HEK293 (cell line): ENCODE results near the gene CHD2.

Experiments
- ELK4 ChIP-seq: IDR thresholded peaks from 2 replicates; pipeline ENCODE4 v1.6.1; 2011; ENCODE audit warnings: mild to moderate bottlenecking, low read depth, low read length, borderline replicate concordance
- HOXA7 ChIP-seq: sonication (generic); formaldehyde crosslinking; IDR thresholded peaks from 2 replicates; pipeline ENCODE4 v1.8.1; 2022; ENCODE audit warnings: missing genetic modification reagents, borderline replicate concordance
- YY1 ChIP-seq: fragments of 450-650 bp; formaldehyde crosslinking; IDR thresholded peaks from 2 replicates; pipeline ENCODE4 v1.5.1; 2018; ENCODE audit warnings: missing biosample characterization, missing genetic modification characterization
- ZBTB17 ChIP-seq: fragments of 450-650 bp; formaldehyde crosslinking; IDR thresholded peaks from 2 replicates; pipeline ENCODE4 v1.5.1; 2016; ENCODE audit warnings: missing biosample characterization, missing genetic modification characterization
- ZBTB7A ChIP-seq: fragments of 450-650 bp; formaldehyde crosslinking; IDR thresholded peaks from 2 replicates; pipeline ENCODE4 v1.5.1; 2016; ENCODE audit warnings: low read depth, missing biosample characterization, missing genetic modification characterization
- ZNF174 ChIP-seq: fragments of 450-650 bp; formaldehyde crosslinking; IDR thresholded peaks from 2 replicates; pipeline ENCODE4 v1.5.0; 2017; ENCODE audit warnings: missing biosample characterization, mild to moderate bottlenecking, missing genetic modification characterization
- ZNF423 ChIP-seq: fragments of 450-650 bp; formaldehyde crosslinking; IDR thresholded peaks from 2 replicates; pipeline ENCODE4 v1.5.1; 2016; ENCODE audit warnings: missing biosample characterization, missing genetic modification characterization
- ZNF510 ChIP-seq: fragments of 450-650 bp; formaldehyde crosslinking; IDR thresholded peaks from 2 replicates; pipeline ENCODE4 v1.5.1; 2018; ENCODE audit warnings: mild to moderate bottlenecking, missing genetic modification characterization, missing biosample characterization; ENCODE audit not compliant: insufficient replicate concordance
- ZNF521 ChIP-seq: fragments of 450-650 bp; formaldehyde crosslinking; IDR thresholded peaks from 2 replicates; pipeline ENCODE4 v1.5.1; 2017; ENCODE audit warnings: missing biosample characterization, mild to moderate bottlenecking, missing genetic modification characterization
- ZNF701 ChIP-seq: fragments of 450-650 bp; formaldehyde crosslinking; IDR thresholded peaks from 2 replicates; pipeline ENCODE4 v1.5.1; 2016; ENCODE audit warnings: missing biosample characterization, missing genetic modification characterization
- ZNF747 ChIP-seq: fragments of 450-650 bp; formaldehyde crosslinking; IDR thresholded peaks from 2 replicates; pipeline ENCODE4 v1.5.1; 2016; ENCODE audit warnings: missing biosample characterization, missing genetic modification characterization
- TF ChIP-seq, protein P1 (sequence below): fragments of 450-650 bp; formaldehyde crosslinking; IDR thresholded peaks from 2 replicates; pipeline ENCODE4 v1.5.1; 2016; ENCODE audit warnings: missing biosample characterization, missing genetic modification characterization
- TF ChIP-seq, protein P2 (sequence below): fragments of 450-650 bp; IDR thresholded peaks from 2 replicates; pipeline ENCODE4 v1.5.1; 2018; ENCODE audit warnings: missing biosample characterization, mild to moderate bottlenecking, missing genetic modification characterization
- TF ChIP-seq, protein P3 (sequence below): fragments of 450-650 bp; formaldehyde crosslinking; IDR thresholded peaks from 2 replicates; pipeline ENCODE4 v1.5.1; 2016; ENCODE audit warnings: missing biosample characterization, missing genetic modification characterization

GRCh38 chr15:92958105-92958504 lies 58.0 kb downstream of the CHD2 start:
- TF ChIP-seq ZNF521 (tag by site-specific recombination) (no peak), YY1 (tag by site-specific recombination) (no peak), ZBTB7A (tag by site-specific recombination) (no peak), ZNF174 (tag by site-specific recombination) (no peak), ZNF747 (no peak), ZNF701 (no peak), HOXA7 (CRISPR knock-in tag) (no peak), ELK4 (no peak), ZNF510 (no peak), ZNF423 (no peak), ZBTB17 (tag by site-specific recombination) (no peak)
- TF ChIP-seq, protein P1, sequence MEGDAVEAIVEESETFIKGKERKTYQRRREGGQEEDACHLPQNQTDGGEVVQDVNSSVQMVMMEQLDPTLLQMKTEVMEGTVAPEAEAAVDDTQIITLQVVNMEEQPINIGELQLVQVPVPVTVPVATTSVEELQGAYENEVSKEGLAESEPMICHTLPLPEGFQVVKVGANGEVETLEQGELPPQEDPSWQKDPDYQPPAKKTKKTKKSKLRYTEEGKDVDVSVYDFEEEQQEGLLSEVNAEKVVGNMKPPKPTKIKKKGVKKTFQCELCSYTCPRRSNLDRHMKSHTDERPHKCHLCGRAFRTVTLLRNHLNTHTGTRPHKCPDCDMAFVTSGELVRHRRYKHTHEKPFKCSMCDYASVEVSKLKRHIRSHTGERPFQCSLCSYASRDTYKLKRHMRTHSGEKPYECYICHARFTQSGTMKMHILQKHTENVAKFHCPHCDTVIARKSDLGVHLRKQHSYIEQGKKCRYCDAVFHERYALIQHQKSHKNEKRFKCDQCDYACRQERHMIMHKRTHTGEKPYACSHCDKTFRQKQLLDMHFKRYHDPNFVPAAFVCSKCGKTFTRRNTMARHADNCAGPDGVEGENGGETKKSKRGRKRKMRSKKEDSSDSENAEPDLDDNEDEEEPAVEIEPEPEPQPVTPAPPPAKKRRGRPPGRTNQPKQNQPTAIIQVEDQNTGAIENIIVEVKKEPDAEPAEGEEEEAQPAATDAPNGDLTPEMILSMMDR: no peak
- TF ChIP-seq, protein P2, sequence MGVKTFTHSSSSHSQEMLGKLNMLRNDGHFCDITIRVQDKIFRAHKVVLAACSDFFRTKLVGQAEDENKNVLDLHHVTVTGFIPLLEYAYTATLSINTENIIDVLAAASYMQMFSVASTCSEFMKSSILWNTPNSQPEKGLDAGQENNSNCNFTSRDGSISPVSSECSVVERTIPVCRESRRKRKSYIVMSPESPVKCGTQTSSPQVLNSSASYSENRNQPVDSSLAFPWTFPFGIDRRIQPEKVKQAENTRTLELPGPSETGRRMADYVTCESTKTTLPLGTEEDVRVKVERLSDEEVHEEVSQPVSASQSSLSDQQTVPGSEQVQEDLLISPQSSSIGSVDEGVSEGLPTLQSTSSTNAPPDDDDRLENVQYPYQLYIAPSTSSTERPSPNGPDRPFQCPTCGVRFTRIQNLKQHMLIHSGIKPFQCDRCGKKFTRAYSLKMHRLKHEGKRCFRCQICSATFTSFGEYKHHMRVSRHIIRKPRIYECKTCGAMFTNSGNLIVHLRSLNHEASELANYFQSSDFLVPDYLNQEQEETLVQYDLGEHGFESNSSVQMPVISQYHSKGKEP (tag by site-specific recombination): no peak
- TF ChIP-seq, protein P3, sequence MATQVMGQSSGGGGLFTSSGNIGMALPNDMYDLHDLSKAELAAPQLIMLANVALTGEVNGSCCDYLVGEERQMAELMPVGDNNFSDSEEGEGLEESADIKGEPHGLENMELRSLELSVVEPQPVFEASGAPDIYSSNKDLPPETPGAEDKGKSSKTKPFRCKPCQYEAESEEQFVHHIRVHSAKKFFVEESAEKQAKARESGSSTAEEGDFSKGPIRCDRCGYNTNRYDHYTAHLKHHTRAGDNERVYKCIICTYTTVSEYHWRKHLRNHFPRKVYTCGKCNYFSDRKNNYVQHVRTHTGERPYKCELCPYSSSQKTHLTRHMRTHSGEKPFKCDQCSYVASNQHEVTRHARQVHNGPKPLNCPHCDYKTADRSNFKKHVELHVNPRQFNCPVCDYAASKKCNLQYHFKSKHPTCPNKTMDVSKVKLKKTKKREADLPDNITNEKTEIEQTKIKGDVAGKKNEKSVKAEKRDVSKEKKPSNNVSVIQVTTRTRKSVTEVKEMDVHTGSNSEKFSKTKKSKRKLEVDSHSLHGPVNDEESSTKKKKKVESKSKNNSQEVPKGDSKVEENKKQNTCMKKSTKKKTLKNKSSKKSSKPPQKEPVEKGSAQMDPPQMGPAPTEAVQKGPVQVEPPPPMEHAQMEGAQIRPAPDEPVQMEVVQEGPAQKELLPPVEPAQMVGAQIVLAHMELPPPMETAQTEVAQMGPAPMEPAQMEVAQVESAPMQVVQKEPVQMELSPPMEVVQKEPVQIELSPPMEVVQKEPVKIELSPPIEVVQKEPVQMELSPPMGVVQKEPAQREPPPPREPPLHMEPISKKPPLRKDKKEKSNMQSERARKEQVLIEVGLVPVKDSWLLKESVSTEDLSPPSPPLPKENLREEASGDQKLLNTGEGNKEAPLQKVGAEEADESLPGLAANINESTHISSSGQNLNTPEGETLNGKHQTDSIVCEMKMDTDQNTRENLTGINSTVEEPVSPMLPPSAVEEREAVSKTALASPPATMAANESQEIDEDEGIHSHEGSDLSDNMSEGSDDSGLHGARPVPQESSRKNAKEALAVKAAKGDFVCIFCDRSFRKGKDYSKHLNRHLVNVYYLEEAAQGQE (tag by site-specific recombination): no peak
